NCI-H69 (cell line): ENCODE results near the gene MTMR8.

Experiments used
- DNase-seq: peaks from one replicate; lab custom pipeline; 2025; lab: John Stamatoyannopoulos, UW

Gene MTMR8

GRCh38 chrX:64306712-64307111 lies 88.5 kb downstream of the MTMR8 start:
- DNase-seq, result no peak

GRCh38 chrX:64291123-64291522 lies 104.1 kb downstream of the MTMR8 start:
- DNase-seq, result no peak

- DNase-seq, result no peak
These were observed 130.0 kb downstream of the MTMR8 start for GRCh38 chrX:64265265-64265664.

GRCh38 chrX:64230123-64230970 lies 164.9 kb downstream of the MTMR8 start, which contains the start of gene ASB12:
TSS of gene ASB12 (minus strand) at chrX:64230607. CDS start at chrX:64225650, 4,957 bp downstream.
- no peak for DNase-seq

- DNase-seq, result no peak
These were observed 166.1 kb downstream of the MTMR8 start for GRCh38 chrX:64229154-64229553.
